ENCODE measurements around the gene LSM3.

Gene LSM3

DNA sequence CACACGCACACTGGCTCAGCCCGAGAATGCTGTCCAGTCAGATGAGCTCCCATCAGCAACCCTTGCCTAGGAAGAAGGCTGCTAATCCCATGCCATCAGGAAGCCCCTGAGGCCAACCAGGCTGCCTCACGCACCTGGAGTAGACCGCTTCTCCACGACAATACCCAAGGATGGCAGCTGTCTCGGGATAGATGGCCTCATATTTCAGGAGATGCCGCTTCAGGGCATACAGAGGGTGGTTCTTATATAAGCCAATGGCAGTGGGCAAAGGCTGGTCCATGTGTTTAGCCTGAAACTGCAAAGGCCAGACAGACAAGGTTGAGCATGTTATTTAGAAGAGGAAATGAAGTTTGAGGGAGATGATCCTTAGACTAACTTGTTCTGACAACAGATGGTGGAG lies 22.4 kb upstream of the LSM3 start:
- DNase-seq (ENCODE audit: extremely low read depth, low read depth), result no peak
- H3K4me3 ChIP-seq (replicated peaks; ENCODE audit: low read depth, low read length), result no peak overlapping the region
- TF ChIP-seq CTCF (IDR thresholded peaks at IDR 0.05; ENCODE audit: low read depth, low read length, missing control alignments), result no peak

- H3K4me3 ChIP-seq (replicated peaks; ENCODE audit: low read depth, low read length), result no peak overlapping the region
- TF ChIP-seq CTCF (IDR thresholded peaks at IDR 0.05; ENCODE audit: low read depth, low read length, missing control alignments), result no peak
- no peak for DNase-seq (ENCODE audit: extremely low read depth, low read depth)
Measured at GRCh38 chr3:14156843-14157561, 21.6 kb upstream of the LSM3 start.

GRCh38 chr3:14157951-14158350 lies 20.7 kb upstream of the LSM3 start:
- no peak for TF ChIP-seq CTCF (IDR thresholded peaks at IDR 0.05; ENCODE audit: low read depth, low read length, missing control alignments)
- no peak overlapping the region for H3K4me3 ChIP-seq (replicated peaks; ENCODE audit: low read depth, low read length)
- no peak for DNase-seq (ENCODE audit: extremely low read depth, low read depth)

DNA sequence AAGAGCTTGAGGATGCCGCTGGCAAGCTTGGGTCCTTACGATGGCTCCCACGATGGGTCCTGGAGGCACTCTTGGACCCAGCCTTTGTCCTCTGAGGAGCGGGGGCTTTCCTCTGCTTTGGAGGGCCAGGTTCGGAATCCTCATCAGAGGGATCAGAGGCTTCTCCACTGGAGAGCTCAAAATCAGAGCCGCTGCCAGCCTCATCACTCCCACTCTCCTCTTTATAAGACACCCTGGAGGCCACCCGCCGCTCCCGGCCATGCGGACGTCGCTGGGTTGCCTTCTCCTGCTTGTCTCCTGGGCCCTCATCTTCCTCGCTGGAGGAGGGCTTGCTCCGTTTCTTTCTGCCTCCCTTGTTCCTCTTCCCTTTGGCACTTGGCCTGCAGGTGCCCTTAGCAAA lies 20.2 kb upstream of the LSM3 start:
- TF ChIP-seq CTCF (IDR thresholded peaks at IDR 0.05; ENCODE audit: low read depth, low read length, missing control alignments), result no peak
- H3K4me3 ChIP-seq (replicated peaks; ENCODE audit: low read depth, low read length), result no peak overlapping the region
- no peak for DNase-seq (ENCODE audit: extremely low read depth, low read depth)

GRCh38 chr3:14159426-14159825 lies 19.2 kb upstream of the LSM3 start:
- no peak overlapping the region for H3K4me3 ChIP-seq (replicated peaks; ENCODE audit: low read depth, low read length)
- TF ChIP-seq CTCF (IDR thresholded peaks at IDR 0.05; ENCODE audit: low read depth, low read length, missing control alignments), result no peak
- DNase-seq (ENCODE audit: extremely low read depth, low read depth), result no peak

- TF ChIP-seq CTCF (IDR thresholded peaks at IDR 0.05; ENCODE audit: low read depth, low read length, missing control alignments), result no peak
- DNase-seq (ENCODE audit: extremely low read depth, low read depth), result no peak
- H3K4me3 ChIP-seq (replicated peaks; ENCODE audit: low read depth, low read length), result no peak overlapping the region
Measured at GRCh38 chr3:14161282-14161681, 17.3 kb upstream of the LSM3 start.

DNA sequence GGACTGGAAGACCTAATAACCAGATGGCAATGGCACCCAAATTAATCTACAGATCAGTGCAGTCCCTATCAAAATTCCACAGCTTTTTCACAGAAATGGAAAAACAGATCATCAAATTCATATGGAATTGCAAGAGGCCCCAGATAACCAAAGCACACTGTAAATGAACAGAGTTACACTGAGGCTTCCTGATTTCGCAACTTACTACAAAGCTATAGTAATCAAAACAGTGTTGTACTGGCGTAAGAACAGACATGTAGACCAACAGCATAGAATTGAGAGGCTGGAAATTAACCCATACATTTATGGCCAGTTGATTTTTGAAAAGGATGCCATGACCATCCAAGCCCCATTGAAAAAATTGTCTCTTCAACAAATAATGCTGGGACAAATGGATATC lies 16.4 kb upstream of the LSM3 start:
- no peak for TF ChIP-seq CTCF (IDR thresholded peaks at IDR 0.05; ENCODE audit: low read depth, low read length, missing control alignments)
- DNase-seq (ENCODE audit: extremely low read depth, low read depth), result no peak
- H3K4me3 ChIP-seq (replicated peaks; ENCODE audit: low read depth, low read length), result no peak overlapping the region
